HS-27A (cell line): ENCODE measurements around the gene POLR2C.
"Not testable (repeated sequence)": the region's sequence is repeated elsewhere in the genome, so short reads cannot be mapped to it uniquely, and the experiment has no call there.

Experiments
- DNase-seq: peaks from one replicate; pipeline ENCODE4 v3.0.0-alpha.2; 2012; ENCODE audit warnings: low read depth, missing footprints

POLR2C gene

DNA sequence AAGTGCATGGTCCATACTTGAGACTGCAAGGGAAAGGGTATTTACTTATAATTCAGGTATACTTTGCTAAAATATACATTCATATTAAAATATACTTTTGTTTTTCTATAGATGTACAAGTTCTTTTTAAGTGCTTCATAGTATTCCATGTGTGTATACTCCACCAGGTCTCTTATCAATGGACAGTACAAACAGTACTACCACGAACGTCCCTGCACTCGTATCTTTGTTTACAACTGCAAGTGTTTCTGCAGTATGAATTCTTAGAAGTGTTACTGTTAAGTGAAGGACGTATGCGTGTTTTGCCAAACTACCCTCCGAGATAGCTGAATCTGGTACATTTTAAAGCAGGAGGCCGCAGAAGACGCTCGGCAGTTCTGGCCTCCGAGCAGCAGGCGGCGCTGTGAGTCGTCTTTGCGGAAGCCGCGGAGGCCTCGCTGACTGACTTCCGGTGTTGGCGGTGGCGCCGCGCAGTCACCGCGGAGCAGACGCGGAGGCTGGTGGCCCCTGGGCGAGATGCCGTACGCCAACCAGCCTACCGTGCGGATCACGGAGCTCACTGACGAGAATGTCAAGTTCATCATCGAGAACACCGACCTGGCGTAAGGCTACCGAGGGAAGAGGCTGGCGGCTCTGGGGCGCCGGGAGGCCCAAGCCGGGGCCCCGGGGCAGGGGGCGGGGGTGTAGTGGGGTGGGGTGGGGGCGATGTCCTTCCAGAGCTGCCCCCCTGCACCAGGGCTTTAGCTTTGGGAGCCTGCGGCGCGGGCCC is at the start of gene POLR2C:
POLR2C (plus strand) TSS at position 471 of the 769 bp plus-strand sequence; CDS start at position 517, 46 bp downstream.
- peak; percentile 60 for DNase-seq

DNA sequence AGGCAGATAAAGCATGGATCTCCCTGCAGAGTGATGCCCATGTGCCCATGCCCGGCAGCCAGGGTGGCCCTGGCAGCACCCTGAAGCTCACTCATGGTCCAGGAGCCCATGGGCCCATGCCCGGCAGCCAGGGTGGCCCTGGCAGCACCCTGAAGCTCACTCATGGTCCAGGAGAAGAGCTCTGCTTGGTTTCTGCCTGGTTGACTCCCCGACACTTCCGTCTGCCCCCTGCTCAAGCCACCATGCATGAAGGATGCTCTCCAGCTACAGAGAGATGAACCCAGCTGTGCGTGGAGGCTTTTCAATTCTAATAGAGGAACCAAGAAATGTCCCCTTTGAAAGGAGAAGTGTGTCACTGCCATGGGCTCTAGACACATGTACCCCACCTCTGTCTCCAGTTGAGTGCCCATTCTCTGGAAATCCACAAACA is 49.2 kb upstream of the POLR2C start:
- DNase-seq = no peak

DNA sequence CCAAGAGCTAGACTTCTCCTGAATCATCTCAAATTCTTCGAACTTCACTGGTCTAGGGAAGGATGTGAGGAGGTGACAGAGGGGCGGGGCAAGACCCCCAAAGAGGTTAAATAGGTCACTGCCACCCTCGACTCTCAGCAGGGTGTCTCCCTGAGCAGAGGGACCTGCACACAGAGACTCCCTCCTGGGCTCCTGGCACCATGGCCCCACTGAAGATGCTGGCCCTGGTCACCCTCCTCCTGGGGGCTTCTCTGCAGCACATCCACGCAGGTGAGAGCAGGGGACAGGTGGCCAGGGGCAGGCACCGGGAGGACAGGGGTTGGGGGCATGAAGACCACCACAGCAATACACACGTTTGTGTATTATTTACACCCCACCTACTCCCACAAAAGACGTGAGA is 48.7 kb upstream of the POLR2C start:
- no peak for DNase-seq

DNA sequence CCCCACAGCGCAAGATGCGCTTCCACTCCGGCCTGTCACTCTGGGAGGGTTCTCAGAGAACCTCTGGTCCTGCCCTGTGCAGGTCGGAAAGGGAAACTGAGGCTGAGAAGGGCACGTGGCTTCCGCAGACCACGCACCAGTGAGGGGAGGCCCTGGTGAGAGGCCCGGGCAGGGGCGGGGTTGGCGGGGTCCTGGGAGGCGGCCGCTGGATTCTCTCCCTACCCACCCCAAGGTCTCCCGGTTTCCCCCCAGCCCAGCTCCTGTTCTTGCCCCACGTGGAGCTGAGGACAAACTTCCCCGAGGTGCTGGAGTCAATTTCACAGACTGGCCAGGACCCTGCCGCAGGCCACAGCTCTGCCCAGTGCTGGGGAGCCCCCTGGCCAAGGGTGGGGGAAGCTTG is 46.4 kb upstream of the POLR2C start:
- no peak for DNase-seq

DNA sequence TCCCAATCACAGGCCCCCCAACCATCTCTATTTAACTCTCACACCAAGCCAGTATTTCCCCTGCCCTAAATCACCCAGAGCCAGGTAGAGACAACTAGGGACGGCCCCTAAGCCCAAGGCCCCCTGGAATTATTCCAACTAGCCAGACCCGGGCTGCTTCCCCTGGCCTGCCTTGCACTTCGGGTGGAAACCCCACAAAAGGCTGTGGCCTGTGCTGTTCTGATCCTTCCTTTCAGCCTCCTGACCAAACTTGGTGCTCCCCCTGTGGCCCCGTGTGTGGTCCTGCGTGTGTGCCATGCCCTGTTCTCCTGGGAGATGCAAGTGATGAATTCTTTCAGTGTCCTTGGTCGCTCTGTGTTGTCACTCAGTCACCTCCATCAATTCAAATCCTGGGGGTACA is 43.0 kb upstream of the POLR2C start:
- DNase-seq = no peak

DNA sequence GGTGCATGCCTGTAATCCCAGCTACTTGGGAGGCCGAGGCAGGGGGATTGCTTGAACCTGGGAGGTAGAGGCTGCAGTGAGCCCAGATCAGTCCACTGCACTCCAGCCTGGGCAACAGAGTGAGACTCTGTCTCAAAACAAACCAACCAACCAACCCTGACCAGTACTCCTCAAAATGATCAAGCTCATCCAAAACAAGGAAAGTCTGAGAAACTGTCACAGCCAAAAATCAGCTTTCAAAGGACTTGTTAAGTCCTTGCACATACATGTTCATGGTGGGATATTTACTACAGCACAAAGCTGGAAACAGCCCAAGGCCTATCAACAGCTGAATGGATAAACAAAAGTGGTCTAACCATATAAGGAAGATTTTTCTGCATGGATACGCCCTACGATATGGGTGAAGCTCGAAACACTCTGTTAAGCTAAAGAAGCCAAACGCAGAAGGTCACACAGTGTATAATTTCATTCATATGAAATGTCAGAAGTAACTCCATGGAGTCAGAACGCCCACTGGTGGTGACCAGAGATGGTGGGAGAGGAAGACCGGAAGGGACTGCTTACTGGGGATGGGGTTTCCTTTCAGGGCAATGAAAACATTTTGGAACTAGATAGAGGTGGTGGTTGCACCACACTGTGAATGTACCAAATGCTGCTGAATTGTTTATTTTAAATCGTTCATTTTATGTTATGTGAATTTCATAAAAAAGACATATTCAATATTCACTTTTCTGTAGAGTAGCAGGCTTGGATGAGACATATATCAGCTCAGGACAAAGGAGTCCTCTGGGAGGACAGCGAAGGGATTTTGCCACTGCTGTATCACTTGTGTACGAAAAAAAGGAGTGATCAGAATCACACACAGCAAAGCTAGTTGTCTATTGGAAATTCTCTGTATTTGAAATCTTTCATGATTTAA is 40.2 kb upstream of the POLR2C start:
- peak; percentile 24 for DNase-seq

DNA sequence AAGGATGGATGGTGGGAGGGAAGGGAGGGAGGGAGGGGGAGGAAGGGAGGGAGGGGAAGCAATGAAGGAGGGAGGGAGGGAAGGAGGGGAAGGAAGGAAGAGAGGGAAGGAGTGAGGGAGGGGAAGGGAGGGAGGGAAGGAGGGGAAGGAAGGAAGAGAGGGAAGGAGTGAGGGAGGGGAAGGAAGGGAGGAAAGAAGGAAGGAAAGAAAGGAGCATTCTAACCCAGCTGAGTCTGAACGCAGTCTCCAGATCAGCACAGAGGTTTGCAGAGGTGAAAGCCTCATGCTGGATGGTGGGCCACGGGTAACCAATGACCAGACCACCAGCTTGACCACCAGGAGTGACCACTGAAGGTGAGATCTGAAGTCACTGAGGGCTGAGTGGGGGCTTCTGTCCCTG is 39.3 kb upstream of the POLR2C start:
- DNase-seq = no peak

DNA sequence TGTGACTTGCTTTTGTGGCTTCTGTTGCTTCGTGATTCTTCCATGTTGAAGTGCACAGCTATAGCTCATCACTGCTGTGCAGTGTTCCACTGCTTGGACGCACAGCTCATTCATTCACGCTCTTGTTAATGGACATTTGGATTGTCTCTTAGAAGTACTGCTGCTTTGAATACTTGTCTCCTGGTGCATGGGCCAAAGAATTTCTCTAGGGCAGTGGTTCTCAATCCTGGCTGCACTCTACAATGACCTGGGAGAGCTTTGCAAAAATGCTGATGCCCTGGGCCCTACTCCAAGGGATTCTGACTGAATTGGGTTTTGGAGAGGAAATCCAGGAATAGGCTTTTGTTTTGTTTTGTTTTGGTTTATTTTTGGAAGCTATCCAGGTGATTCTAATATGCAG is 37.9 kb upstream of the POLR2C start:
- DNase-seq = no peak

DNA sequence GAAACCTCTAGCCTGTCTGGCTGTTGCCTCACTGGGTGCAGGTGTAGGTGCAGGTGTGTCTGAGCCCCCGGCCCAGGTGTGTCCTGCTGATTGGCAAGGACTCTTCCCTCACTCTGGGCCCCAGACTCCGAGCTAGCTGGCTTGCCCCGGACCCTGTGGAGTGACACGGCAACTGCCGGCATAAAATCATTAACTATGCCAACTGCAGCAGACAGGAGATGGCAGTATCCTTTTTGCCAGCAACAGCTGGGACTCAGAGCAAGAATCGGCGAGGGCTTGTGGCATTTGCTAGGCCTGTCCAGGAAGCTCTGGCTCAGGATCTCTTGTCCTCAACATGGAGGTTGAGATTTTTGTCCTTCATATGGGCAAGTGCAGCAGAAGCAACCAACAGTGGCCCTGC is 36.1 kb upstream of the POLR2C start:
- DNase-seq = no peak

DNA sequence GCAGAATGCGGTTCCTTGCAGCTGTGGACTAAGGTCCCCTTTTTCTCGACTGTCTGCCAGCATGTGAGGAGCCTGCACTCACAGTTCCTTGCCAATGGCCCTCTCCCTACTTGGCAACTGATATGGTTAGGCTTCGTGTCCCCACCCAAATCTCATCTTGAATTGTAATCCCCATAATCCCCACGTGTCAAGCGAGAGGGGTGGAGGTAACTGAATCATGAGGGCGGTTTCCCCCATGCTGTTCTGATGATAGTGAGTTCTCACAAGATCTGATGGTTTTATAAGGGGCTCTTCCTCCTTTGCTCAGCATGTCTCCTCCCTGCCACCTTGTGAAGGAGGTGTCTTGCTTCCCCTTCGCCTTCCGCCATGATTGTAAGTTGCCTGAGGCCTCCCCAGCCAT is 35.2 kb upstream of the POLR2C start:
- DNase-seq = no peak

DNA sequence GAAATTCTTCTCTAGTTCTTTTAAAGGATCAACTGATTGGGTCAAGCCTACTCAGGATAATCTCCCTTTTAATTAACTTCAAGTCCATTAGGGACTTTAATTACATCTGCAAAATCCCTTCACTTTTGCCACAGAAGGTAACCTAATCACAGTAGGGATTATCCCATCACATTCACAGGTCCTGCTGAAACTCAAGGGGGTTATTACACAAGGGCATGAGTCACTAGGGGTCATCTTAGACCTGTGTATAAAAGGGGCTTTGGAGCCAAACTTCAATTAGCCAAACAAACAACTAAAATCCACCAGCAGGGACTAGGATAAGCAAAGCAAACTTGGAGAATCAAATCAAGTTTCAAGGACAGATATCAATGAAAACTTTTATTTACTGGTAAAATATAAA is 34.7 kb upstream of the POLR2C start:
- no peak for DNase-seq

DNA sequence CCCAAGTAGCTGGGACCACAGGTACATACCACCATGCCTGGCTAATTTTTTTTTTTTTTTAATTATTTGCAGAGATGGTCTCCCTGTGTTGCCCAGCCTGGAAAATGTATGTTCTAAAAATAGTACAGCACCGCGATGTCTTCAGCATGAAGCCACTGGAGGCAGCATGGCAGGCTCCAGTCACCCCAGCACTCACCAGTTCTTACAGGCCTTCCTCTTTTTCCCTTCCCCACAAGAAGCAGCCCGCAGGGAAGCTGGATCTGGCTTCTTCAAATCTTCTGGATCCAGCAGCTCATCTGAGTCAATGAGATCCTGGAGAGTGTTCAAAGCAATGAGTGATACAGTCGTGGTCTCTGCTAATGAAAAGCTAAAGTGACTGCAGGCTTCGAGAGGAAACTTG is 31.5 kb upstream of the POLR2C start:
- no peak for DNase-seq

DNA sequence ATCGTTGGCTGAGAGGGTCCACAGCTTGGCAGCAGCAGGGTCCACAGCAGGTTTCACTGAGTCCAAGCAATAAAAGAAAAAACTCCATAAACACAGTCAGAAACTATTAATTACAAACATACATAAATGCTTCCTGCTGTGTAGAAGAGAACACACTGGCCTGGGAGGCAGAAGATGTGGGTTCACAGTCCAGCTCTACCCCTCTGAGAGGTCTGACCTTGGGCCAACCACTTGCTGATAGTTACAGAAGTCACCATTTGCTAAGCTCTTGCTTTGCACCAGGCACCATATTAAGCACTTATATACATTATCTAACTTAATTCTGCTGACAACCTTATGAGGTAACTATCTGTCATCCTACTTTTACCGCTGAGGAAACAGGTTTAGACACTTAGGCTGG is 30.0 kb upstream of the POLR2C start:
- DNase-seq = no peak

DNA sequence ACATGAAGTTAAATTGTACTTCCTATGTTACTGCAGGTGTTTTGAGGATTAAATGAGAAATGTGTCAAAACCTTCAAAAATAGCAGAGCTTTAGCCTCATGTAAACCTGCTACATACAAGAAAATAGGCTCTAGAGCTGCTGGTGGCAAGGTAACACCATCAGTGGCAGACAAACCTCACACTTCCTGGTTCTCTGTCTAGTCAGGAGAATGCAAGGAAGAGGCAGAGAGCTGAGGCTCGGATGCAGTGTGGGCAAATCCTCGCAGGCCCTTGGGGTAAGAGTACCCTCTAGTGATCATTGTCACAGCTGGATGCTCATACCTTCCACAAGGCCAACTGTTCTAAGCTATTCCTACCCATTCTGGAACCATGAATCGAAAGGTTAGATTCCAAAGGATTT is 29.5 kb upstream of the POLR2C start:
- DNase-seq = no peak

DNA sequence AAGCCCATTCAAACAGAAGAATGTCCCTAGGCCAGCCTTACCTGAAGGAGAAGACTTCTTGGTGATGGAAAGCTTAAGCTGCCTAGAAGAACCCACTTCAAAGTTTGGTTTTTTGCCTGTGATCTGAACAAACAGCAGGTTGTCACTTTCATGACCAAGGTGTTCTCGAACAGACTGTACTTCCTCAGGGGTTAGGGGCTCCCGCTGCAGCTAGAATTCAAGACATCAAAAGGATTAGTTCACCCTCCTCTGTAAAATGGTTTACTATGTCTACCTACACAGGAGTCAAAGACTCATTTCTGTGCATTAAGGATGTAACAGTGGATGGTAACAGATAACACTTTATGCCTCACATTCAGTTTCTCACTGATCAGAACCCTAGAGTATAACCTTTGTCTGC is 28.5 kb upstream of the POLR2C start:
- DNase-seq = no peak

DNA sequence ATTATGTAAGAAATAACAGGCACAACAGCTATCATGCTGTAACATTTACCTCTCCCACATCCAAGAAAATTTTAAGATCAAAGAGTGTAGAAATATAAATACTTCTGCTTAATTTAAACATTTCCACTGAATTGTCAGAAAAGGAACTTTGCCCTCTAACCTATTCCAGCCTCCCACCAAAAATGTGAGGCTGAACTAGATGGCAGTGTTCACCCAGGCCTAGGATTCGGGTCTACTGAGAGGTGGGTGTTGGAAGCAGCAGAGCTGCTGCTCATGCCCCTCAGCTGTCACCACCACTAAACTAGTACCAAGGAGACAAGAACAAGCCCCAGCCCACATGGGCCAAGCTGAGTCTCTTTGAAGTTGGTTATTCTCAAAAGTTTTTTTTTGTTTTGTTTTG is 26.6 kb upstream of the POLR2C start:
- DNase-seq = no peak

DNA sequence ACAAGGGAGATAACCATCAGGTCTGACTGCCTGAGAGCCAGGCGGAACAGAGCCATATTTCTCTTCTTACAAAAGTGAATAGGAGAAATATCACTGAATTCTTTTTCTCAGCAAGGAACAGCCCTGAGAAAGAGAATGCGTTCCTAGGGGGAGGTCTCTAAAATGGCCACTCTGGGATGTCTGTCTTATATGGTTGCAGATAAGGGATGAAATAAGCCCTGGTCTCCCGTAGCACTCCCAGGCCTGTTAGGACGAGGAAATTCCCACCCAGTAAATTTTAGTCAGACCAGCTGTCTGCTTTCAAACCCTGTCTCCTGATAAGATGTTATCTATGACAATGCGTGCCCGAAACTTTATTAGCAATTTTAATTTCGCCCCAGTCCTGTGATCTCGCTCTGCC is 22.5 kb upstream of the POLR2C start:
- not testable (repeated sequence) for DNase-seq

DNA sequence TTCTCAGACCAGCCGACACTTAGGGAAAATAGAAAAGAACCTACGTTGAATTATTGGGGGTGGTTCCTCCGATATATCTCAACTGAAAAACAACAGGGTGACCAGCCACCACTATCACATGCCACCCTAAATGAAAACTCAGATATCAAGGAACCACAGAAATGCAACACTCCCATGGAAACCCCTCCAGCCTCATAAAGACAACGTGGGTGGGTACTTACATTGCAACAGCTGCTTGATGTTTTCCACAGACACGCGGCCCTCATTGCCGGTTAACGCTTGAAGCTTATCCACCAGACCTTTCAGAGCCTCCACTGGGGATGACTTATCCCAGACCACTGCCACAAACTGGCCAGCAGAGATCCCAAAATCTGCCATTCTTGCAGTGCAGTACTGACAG is 21.9 kb upstream of the POLR2C start:
- not testable (repeated sequence) for DNase-seq

DNA sequence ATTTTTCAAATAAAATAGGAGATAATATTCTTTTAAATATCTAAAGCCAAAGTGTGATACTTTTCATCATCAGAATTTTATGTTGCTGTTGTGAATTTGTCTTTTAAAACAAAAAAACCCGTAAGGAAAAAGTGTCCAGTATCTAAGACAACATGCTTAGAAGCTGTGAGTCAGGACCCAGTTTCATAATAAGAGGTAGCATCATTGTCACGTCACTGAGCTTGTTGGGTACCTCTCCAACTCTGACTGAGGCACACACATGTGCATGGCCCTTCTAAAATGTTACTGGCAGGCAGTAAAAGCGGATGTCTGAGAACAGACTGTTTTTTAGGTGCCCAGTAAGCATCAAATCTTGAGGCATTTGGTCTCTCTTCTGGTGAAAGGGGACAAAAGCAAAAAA is 17.8 kb upstream of the POLR2C start:
- no peak for DNase-seq

DNA sequence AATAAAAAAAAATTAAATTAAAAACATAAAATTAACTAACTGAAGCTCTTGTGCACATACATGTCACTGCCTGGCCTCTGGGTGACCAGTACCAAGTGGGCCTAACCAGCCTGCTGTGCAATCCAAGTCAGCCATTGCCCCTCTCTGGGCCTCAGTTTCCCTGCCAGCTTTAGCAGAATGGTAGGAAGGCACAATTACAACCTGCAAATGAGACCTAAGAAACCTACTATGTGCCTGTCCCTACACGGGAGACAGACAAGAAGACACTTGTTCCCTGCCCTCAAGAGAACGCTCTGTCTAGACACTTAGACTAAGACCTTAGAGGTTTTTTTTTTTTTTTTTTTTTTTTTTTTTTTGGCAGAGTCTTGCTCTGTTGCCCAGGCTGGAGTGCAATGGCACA is 17.0 kb upstream of the POLR2C start:
- no peak for DNase-seq

DNA sequence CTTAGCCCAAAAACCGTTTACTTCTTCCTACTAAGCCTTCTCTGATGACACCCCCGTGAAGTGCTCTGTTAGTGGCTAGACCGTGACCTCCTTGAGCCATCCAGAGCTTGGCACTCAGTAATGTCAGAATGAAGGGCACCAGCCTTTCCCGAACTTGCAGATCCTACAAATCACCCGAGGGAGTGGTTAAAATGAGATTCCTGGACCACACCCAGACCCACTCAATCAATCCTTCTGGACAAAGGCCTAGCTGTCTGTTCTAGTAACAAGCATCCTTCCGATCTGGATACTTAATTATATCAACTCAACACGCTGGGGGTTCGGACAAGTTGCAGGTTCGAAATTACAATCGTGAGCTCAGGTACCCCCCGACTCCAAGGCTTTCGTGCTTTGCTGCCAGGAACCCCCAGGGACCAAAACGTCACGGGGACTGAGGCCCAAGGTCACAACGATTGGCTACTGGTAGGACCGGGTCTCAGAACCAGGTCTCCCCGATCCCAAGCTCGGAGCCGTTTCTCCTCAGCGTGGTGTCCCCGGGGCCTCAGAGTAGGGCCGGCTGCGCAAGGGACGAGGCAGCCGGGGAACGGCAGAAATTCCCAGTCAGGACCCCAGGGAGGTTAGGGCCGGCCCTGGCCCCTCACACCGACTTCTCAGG is 15.8 kb upstream of the POLR2C start:
- DNase-seq = no peak

DNA sequence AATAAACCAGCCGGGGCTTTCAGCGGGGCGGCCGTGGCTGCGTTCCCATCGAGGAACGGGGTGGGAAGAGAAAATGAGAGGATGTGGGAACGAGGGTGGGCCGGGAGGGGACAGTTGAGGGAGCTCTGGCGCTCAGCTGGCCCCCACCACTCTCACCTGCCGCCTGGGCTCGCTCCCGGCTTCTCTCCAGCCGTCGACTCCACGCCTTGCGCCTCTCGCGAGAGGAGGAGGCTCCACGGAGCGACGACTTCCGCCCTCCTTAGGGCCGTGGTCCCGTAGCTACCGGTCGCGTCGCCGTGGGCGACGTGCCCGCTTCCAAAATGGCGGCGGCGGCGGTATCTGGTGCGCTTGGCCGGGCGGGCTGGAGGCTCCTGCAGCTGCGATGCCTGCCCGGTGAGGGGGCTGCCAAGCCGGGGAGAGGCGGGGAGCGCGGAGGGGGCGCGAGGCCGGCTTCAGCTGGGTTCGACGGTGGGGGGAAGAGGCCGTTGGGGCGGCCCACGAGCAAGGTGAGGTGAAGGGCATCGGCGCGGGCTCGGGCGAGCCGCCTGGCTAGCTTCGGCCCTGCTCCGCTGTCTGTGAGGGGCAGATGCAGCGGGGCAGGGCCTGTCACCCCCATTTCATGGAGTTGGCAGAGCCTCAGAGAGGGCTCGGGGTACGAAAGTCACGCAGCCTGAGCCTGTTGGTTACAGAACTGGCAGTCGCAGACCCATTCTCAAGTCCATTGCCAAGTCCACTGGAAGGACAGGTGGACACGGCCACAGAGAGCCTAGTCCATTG is 15.1 kb upstream of the POLR2C start, which contains the start of the genes CIAPIN1 and COQ9:
CIAPIN1 (minus strand) TSS at position 200 of the 777 bp plus-strand sequence. CDS start 6,457 bp downstream, outside the sequence.
COQ9 (plus strand) TSS at position 294 of the 777 bp plus-strand sequence; CDS start at position 321, 27 bp downstream.
- peak; percentile 71 for DNase-seq
